Globus pallidus (tissue), 1 donor: Measurements from ENCODE around the gene DNAJC11.
A peak's percentile ranks its signal among the peaks of the same experiment; 100 is the strongest.
"Not testable (repeated sequence)": the region's sequence is repeated elsewhere in the genome, so short reads cannot be mapped to it uniquely, and the experiment has no call there.

Experiments used
- DNase-seq: peaks from one replicate; pipeline ENCODE4 v3.0.0-alpha.2; 2015; ENCODE audit warnings: low spot score

Gene DNAJC11

GRCh38 chr1:6652986-6653385 lies 48.6 kb downstream of the DNAJC11 start:
- no peak for DNase-seq

GRCh38 chr1:6651909-6652308 lies 49.7 kb downstream of the DNAJC11 start:
- DNase-seq = no peak

DNA sequence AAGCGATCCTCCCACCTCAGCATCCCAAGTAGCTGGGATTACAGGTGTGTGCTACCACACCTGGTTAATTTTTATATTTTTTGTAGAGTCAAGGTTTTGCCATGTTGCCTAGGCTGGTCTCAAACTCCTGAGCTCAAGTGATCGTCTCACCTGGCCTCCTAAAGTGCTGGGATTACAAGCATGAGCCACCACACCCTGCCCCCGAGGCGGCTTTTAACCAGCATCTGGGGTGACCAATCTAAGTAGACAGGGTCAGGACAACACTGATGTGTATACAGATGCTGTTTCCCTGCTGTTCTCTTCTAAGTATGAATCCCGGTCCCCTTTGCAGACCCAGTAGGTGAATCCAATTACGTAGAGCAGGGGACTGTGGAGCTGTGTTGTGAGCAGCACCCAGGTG lies 53.1 kb downstream of the DNAJC11 start:
- no peak for DNase-seq

GRCh38 chr1:6646499-6647148 lies 55.0 kb downstream of the DNAJC11 start:
- DNase-seq = peak; percentile 45

GRCh38 chr1:6645018-6645417 lies 56.6 kb downstream of the DNAJC11 start:
- DNase-seq = no peak

DNA sequence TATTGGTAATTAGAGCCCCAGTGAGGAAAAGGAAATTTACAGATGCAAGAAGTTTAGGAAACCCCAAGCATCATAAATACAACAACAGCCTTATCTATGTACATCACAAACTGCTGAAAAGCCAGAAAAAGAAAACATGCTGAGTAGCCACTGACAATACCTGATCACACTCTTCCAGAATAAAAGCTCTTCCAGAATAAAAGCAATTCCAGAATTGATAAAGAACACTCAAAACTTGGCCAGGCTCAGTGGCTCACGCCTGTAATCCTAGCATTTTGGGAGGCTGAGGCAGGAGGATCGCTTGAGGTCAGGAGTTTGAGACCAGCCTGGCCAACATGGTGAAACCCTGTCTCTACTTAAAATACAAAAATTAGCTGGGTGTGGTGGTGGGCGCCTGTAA lies 60.7 kb downstream of the DNAJC11 start:
- not testable (repeated sequence) for DNase-seq

- peak; percentile 40 for DNase-seq
Observed at GRCh38 chr1:6638226-6638625, 63.4 kb downstream of the DNAJC11 start.

GRCh38 chr1:6637770-6638169 lies 63.8 kb downstream of the DNAJC11 start:
- DNase-seq = no peak

DNA sequence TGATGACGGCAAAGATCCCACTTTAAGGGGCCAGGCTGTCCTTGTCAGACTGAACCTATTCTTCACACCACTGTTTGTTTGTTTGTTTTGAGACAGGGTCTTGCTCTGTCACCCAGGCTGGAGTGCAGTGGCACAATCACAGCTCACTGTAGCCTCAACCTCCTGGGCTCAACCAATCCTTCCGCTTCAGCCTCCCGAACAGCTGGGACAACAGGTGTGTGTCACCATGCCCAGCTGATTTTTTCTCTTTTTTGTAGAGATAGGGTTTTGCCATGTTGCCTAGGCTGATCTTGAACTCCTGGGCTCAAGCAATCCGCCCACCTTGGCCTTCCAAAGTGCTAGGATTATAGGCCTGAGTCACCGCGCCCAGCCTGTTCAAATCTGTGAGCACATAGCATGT lies 64.8 kb downstream of the DNAJC11 start:
- not testable (repeated sequence) for DNase-seq

DNA sequence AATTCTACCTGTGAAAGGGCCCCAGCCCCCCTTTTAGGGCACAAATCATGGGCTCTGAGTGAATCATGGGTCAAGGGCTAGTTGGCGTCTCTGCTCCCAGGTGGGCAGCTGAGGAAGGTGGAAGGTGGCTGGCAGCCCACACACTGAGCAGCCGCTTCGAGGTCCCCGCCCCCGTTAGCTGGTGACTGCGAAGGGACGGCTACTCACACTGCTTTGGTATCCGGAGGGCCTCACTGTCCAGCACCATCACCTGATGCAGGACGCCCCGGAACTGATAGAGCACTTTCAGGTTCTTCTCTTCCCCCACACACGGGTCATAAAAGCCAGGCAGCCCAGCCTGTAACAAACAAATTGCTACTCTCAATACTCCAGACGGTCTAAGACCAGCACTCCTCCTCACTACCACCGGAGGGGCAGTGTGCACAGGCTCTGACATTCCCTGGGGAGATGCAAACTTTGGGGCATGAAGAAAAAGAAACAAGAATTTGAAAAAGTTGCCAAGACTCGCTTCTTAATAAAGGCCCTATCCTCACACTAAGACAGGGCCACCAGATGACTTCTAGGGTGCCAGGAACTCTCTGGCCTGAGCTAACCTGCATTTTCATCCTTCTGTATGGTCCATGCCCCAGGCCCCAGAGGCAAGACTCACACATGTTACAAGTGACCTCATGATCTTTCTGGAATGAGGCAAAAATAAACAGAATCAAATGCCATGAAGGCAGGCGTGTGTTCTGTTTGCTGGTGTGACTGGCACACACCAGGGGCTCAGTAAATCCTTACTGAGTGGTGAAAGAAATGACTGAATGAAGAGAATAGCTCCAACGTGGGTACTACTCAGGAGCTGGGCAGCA lies 65.5 kb downstream of the DNAJC11 start:
- no peak for DNase-seq

- DNase-seq = no peak
Observed at GRCh38 chr1:6635161-6635909, 66.3 kb downstream of the DNAJC11 start.

- no peak for DNase-seq
Observed at GRCh38 chr1:6634371-6635052, 67.1 kb downstream of the DNAJC11 start.

- no peak for DNase-seq
Observed at GRCh38 chr1:6632588-6633514, 68.8 kb downstream of the DNAJC11 start.

GRCh38 chr1:6631058-6631457 lies 70.6 kb downstream of the DNAJC11 start:
- no peak for DNase-seq

DNA sequence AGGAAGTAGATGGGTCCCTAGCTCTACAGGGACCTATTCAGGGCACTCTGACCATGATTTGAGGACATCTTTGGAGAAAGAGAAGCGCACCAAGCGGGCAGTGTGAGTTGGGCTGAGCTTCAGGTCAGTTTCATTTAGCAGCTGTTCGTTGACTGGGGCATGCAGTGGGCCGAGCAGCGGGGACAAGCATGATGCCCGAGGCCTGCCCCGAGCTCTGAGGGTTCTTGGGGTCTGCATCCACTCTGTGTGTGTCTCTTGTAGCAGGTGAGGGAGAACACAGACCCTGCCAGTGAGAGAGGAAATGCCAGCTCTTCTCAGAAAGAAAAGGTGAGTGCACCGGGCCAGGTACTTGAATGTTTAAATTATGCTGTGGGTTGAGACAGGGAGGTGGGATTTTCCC lies 71.6 kb downstream of the DNAJC11 start:
- DNase-seq = no peak

GRCh38 chr1:6628971-6629479 lies 72.6 kb downstream of the DNAJC11 start:
- DNase-seq = no peak

DNA sequence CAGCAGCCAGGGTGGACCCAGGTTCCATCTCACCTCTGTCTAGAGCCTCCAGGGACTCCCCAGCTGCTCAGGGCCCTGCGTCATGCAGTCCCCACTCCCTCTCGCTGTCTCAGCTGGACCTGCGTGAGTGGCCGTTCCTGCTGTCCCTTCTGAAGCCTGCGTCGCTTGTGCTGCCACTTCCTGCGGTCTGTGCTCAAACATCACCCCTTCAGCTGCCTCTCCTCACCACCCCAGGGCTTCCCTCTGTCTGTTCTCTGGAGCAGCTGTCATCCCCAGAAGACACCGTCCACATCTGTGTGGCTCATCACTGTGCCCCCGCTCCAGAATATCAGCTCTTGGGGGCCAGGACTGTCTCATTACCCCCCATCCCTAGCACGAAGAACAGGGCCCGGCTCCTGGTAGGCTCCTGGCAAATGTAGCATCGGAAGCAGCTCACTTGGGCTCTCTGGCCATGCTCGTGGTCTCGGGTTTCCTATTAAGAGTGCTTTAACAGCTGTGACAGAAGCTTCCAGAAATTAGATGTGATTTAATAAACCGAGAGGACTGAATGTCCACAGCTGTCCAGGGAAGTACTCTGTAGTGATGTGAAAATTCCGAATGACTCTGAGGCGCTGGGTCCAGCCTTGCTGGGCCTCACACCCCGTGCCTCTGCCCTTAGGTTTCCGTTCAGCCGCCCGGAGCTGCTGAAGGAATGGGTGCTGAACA lies 73.6 kb downstream of the DNAJC11 start:
- DNase-seq = no peak

GRCh38 chr1:6627031-6627430 lies 74.6 kb downstream of the DNAJC11 start:
- DNase-seq = no peak

GRCh38 chr1:6625584-6626149 lies 75.9 kb downstream of the DNAJC11 start:
- no peak for DNase-seq
